ENCODE data around the gene ITPRID2.

The ITPRID2 gene

DNA sequence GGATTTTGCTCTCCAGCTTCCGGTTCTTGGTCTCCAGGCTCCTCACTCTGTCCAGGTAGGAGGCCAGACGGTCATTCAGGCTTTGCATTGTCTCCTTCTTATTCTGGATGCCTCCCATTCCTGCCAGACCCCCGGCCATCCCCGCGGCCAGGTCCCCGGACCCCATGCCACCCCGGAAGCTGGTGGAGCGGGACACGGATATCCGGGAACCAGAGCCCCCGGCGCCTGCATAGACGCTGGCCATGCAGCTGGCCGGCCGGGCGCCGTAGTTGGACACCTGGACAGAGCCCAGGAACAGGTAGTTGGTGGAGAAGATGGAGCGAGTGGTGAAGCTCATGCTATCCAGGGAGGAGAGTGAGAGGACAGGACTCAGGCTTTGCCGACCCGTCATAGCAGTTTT, 70.6 kb downstream of the ITPRID2 start:
- DNase-seq (ENCODE audit: low read depth, low spot score), result no peak
- no peaks in the 10 kb centered on the region for H3K36me3 ChIP-seq (ENCODE audit: insufficient read depth, low read length)
- H3K4me3 ChIP-seq, result no peak overlapping the region
- H3K27ac ChIP-seq, result no peak overlapping the region
- TF ChIP-seq FOXP2 (optimal IDR thresholded peaks at IDR 0.05; ENCODE audit: control extremely low read depth, extremely low read length, insufficient read depth), result no peak
- TF ChIP-seq POLR2AphosphoS5 (IDR thresholded peaks at IDR 0.05; ENCODE audit: borderline replicate concordance, low read depth, low read length), result no peak
- TF ChIP-seq EZH2 (IDR thresholded peaks at IDR 0.05), result no peak
- no peak overlapping the region for H3K9ac ChIP-seq (ENCODE audit: insufficient read length)
- H3K9me3 ChIP-seq (ENCODE audit: low read depth, low read length), result no peaks in the 10 kb centered on the region

DNA sequence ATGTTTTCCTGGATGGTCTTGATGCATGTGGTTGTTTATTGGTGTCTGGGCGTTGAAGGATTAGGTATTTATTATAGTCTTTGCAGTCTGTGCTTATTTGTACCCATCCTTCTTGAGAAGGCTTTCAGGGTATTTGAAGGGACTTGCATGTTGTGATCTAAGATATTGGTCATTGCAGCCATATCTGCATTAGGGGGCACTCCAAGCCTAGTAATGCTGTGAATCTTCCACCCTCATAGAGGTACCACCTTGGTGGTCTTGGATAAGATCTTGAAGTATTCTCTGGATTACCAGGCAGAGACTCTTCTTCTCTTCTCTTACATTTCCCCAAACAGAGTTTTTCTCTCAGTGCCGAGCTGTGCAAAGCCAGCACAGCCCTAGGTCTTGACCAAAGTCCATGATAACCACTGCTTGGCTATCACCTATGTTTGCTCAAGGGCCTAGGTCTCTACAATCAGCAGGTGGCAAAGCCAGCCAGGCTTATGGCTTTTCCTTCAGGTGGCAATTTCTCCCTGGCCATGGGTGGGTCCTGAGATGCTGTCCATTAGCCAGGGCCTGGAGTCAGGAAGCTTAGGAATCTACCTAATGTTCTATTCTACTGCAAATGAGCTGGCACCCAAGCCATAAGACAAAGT, 78.7 kb downstream of the ITPRID2 start:
- TF ChIP-seq FOXP2 (optimal IDR thresholded peaks at IDR 0.05; ENCODE audit: control extremely low read depth, extremely low read length, insufficient read depth) (no peak), POLR2AphosphoS5 (IDR thresholded peaks at IDR 0.05; ENCODE audit: borderline replicate concordance, low read depth, low read length) (no peak), EZH2 (IDR thresholded peaks at IDR 0.05) (no peak)
- no peak overlapping the region for H3K4me3 ChIP-seq
- no peak for DNase-seq (ENCODE audit: low read depth, low spot score)

DNA sequence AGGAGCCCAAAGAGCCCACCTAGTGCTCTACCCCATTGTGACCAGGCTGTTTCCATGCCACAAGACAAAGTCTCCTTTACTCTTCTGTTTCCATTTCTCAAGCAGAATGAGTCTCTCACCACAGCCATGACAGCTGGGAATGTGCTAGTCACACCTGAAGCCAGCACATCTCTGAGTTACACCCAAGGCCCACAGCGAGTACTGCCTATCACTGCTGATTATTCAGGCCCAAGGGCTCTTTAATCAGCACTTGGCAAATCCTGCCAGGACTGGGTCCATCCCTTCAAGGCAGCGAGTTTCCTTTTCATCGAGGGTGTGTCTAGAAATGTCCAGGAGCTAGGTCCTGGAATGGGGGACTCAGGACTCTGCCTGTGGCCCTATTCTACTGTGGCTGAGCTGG, 79.5 kb downstream of the ITPRID2 start:
- TF ChIP-seq POLR2AphosphoS5 (IDR thresholded peaks at IDR 0.05; ENCODE audit: borderline replicate concordance, low read depth, low read length), result no peak
- no peak for TF ChIP-seq EZH2 (IDR thresholded peaks at IDR 0.05)
- TF ChIP-seq FOXP2 (optimal IDR thresholded peaks at IDR 0.05; ENCODE audit: control extremely low read depth, extremely low read length, insufficient read depth), result no peak
- Histone ChIP-seq H3K36me3 (ENCODE audit: insufficient read depth, low read length) (no peaks in the 10 kb centered on the region), H3K4me3 (no peak overlapping the region), H3K9ac (ENCODE audit: insufficient read length) (no peak overlapping the region), H3K27ac (no peak overlapping the region), H3K9me3 (ENCODE audit: low read depth, low read length) (no peaks in the 10 kb centered on the region)
- DNase-seq (ENCODE audit: low read depth, low spot score), result no peak

More for the DNA sequence above, 78.7 kb downstream of the ITPRID2 start:
- no peaks in the 10 kb centered on the region for H3K9me3 ChIP-seq (ENCODE audit: low read depth, low read length)
- H3K36me3 ChIP-seq (ENCODE audit: insufficient read depth, low read length), result no peaks in the 10 kb centered on the region
- no peak overlapping the region for H3K9ac ChIP-seq (ENCODE audit: insufficient read length)
- H3K27ac ChIP-seq, result no peak overlapping the region

DNA sequence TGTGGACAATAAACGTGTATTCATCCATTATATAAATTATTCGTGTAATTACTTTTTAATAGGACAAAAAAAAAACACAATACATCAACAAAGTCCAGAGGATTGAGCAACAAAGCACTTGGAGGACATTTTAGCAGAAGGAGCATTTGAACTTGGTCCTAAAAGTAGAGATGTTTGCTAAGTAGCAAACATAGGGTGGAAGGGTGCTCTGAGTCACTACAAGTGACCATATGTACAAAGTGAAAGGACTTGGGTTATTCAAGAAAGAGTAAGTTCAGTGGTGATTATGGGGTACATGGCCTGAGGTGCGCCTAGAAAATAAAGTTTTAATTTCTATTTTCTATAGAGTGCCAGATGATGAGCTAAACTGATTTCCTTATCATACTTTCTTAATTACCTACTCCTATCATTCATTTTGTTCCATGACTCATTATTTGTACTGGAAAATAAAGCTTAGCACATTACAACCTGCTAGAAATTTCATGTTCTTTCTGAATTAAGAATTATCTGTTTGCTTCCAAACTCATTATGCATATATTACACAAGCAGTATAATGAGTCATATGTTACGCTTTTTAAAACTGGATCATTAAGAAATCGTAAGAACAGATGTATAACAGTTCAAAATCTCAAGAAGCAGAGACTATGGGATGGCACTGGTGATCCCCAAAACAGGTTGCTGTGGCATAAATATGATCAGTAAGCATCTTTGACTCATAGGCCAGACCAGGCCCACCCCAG, 81.1 kb downstream of the ITPRID2 start:
- Histone ChIP-seq H3K27ac (no peak overlapping the region), H3K4me3 (no peak overlapping the region), H3K9me3 (ENCODE audit: low read depth, low read length) (no peaks in the 10 kb centered on the region), H3K36me3 (ENCODE audit: insufficient read depth, low read length) (no peaks in the 10 kb centered on the region), H3K9ac (ENCODE audit: insufficient read length) (no peak overlapping the region)
- no peak for DNase-seq (ENCODE audit: low read depth, low spot score)
- TF ChIP-seq POLR2AphosphoS5 (IDR thresholded peaks at IDR 0.05; ENCODE audit: borderline replicate concordance, low read depth, low read length) (no peak), FOXP2 (optimal IDR thresholded peaks at IDR 0.05; ENCODE audit: control extremely low read depth, extremely low read length, insufficient read depth) (no peak), EZH2 (IDR thresholded peaks at IDR 0.05) (no peak)

DNA sequence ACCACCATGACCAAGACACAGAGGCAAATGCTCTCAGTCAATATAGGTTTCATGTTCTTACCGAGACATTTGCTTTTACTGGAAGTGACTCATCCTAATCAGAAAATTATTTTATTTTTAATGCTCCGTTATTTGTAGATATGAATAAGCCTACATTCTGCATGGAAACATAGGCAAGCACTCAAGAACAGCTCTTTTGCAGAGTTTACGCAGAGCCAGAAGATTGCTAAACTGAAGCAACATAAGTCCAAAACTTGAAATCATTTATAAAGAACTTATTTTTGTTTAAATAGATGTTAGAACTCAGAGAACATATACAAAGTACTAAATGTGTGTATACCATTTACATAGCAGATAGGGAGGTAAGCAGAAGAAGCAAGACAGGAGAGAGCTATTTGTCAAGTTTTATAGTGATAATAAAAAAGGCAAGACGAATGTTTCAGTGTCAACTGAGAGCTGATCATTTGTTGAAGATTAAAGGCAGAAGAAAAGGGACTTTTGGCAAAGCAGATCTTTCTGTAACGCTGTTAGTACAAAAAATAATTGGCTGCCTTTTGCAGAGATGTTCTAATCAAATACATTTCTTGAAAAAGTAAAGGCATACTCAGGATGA, 81.7 kb downstream of the ITPRID2 start:
- no peaks in the 10 kb centered on the region for H3K36me3 ChIP-seq (ENCODE audit: insufficient read depth, low read length)
- H3K9ac ChIP-seq (ENCODE audit: insufficient read length), result no peak overlapping the region
- DNase-seq (ENCODE audit: low read depth, low spot score), result no peak
- H3K4me3 ChIP-seq, result no peak overlapping the region
- H3K9me3 ChIP-seq (ENCODE audit: low read depth, low read length), result no peaks in the 10 kb centered on the region
- TF ChIP-seq EZH2 (IDR thresholded peaks at IDR 0.05) (no peak), POLR2AphosphoS5 (IDR thresholded peaks at IDR 0.05; ENCODE audit: borderline replicate concordance, low read depth, low read length) (no peak), FOXP2 (optimal IDR thresholded peaks at IDR 0.05; ENCODE audit: control extremely low read depth, extremely low read length, insufficient read depth) (no peak)
- H3K27ac ChIP-seq, result no peak overlapping the region

- H3K9ac ChIP-seq (ENCODE audit: insufficient read length), result no peak overlapping the region
- no peaks in the 10 kb centered on the region for H3K9me3 ChIP-seq (ENCODE audit: low read depth, low read length)
- no peak for TF ChIP-seq EZH2 (IDR thresholded peaks at IDR 0.05)
- H3K36me3 ChIP-seq (ENCODE audit: insufficient read depth, low read length), result no peaks in the 10 kb centered on the region
- no peak for DNase-seq (ENCODE audit: low read depth, low spot score)
- no peak overlapping the region for H3K27ac ChIP-seq
- H3K4me3 ChIP-seq, result no peak overlapping the region
Observed at GRCh38 chr2:181977661-181978350, 86.3 kb downstream of the ITPRID2 start.

- no peak for DNase-seq (ENCODE audit: low read depth, low spot score)
- H3K36me3 ChIP-seq (ENCODE audit: insufficient read depth, low read length), result no peaks in the 10 kb centered on the region
- H3K9ac ChIP-seq (ENCODE audit: insufficient read length), result no peak overlapping the region
- TF ChIP-seq POLR2AphosphoS5 (IDR thresholded peaks at IDR 0.05; ENCODE audit: borderline replicate concordance, low read depth, low read length) (no peak), EZH2 (IDR thresholded peaks at IDR 0.05) (no peak)
- H3K9me3 ChIP-seq (ENCODE audit: low read depth, low read length), result no peaks in the 10 kb centered on the region
- no peak overlapping the region for H3K4me3 ChIP-seq
- no peak overlapping the region for H3K27ac ChIP-seq
Observed at GRCh38 chr2:181978351-181979150, 87.0 kb downstream of the ITPRID2 start.
